ENCODE measurements around the gene RAPGEF4. TPM values are rescaled to one million over a fixed set of nuclear protein-coding genes. Genes with fewer than 3 reads are reported as not detected.

RAPGEF4 gene
- total RNA-seq, 2 experiments from 2014 or later, result 1.1 TPM

DNA sequence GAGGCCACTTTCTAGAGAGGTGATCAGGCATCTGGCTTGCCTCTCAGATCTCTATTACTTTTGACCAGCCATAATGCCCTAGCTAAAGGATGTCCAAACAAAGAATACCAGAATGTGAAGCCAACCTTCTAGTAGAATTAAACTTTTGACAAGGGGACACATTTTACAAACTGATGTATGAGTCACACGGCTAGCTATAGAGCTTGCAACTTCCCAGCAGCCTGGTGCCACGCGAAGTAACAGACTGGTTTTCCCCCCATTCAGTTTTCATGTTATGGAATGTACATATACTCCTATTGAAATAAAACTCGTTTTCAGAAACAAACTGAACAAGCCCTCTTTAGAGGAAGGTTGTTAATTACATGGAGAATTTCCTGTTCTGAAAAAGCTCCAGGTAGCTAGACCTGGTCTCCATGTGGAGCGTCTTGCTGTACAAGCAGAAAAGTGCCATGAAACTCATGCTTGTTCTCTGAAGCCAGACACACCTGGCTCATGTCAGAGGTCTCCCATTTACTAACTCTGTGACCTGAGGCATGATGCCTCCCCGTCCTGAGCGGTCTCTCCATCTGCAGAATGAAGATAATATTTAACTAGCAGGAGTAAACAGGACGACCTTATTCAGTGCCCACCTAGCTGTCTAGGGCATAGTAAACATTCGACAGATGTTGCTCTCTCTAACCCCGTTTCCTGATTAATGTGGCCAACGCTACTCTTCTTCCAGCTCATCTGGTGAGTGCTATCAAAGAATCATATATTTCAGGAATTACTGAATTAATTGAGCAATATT is 258.5 kb downstream of the RAPGEF4 start:
- Mint-ChIP-seq H3K4me1 (no peaks in the 10 kb centered on the region), H3K36me3 (no peaks in the 10 kb centered on the region), H3K9me3 (no peaks in the 10 kb centered on the region), H3K27ac (no peak overlapping the region), H3K4me3 (no peak overlapping the region), H3K27me3 (peaks cover 7% of the 10 kb centered on the region)
- DNase-seq (no peak), ATAC-seq (ENCODE audit: low read depth) (no peak)
- POLR2A ChIA-PET, result no interaction called here

- Mint-ChIP-seq H3K27ac (no peak overlapping the region), H3K27me3 (peaks cover 7% of the 10 kb centered on the region), H3K4me1 (no peaks in the 10 kb centered on the region), H3K9me3 (no peaks in the 10 kb centered on the region), H3K36me3 (no peaks in the 10 kb centered on the region), H3K4me3 (no peak overlapping the region)
- no peak for DNase-seq
- ATAC-seq (ENCODE audit: low read depth), result no peak
- POLR2A ChIA-PET, result no interaction called here
Measured at GRCh38 chr2:172994864-172995263, 259.2 kb downstream of the RAPGEF4 start.

GRCh38 chr2:172995323-172996244 is 259.9 kb downstream of the RAPGEF4 start:
- peaks cover 7% of the 10 kb centered on the region for H3K27me3 Mint-ChIP-seq
- POLR2A ChIA-PET, result no interaction called here
- ATAC-seq (ENCODE audit: low read depth) (no peak), DNase-seq (no peak)
- no peaks in the 10 kb centered on the region for H3K4me1 Mint-ChIP-seq
- no peaks in the 10 kb centered on the region for H3K9me3 Mint-ChIP-seq
- H3K27ac Mint-ChIP-seq, result no peak overlapping the region
- H3K36me3 Mint-ChIP-seq, result no peaks in the 10 kb centered on the region
- no peak overlapping the region for H3K4me3 Mint-ChIP-seq

DNA sequence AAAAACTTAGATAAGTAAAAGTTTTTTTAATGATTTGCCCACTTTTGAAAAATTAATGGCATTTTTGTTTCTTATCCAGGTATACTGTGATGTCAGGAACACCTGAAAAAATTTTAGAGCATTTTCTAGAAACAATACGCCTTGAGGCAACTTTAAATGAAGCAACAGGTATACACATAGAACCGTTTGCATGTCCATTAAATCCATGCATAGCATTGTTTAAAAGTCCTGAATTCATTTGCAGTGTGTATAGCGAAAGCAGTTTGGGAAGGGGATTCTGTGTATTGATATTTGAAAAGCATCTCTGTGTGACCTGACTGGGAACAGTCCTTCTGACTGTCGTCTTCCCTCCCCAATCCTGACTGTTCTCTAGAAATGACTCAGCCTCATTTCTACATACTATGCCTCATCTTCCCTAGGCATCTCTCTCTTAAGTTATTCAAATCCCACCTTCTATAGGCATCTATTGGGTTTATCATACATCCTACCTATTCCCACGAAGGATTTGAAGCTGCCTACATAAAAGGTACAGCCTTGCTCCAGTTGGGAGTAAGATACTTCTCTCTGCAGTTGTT is 260.8 kb downstream of the RAPGEF4 start:
- peaks cover 11% of the 10 kb centered on the region for H3K27me3 Mint-ChIP-seq
- ATAC-seq (ENCODE audit: low read depth) (no peak), DNase-seq (no peak)
- H3K4me3 Mint-ChIP-seq, result no peak overlapping the region
- no peak overlapping the region for H3K27ac Mint-ChIP-seq
- no peaks in the 10 kb centered on the region for H3K4me1 Mint-ChIP-seq
- POLR2A ChIA-PET, result no interaction called here
- H3K36me3 Mint-ChIP-seq, result no peaks in the 10 kb centered on the region
- no peaks in the 10 kb centered on the region for H3K9me3 Mint-ChIP-seq

DNA sequence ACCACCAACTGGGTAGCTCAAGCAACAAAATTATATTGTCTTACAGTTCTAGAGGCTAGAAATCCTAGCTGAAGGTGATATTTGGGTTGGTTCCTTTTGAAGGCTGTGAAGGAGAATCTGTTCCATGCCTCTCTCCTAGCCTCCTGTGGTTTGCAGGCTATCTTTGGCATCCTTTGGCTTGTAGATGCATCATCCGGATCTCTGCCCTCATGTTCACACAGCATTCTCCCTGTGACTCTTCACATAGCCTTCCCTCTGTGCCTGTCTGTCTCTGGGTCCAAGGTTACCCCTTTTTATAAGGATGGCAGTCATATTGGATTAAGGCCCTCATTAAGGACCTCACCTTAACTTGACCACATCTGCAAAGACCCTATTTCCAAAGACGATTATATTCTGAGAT is 261.4 kb downstream of the RAPGEF4 start:
- H3K4me3 Mint-ChIP-seq, result no peak overlapping the region
- no peak for ATAC-seq (ENCODE audit: low read depth)
- DNase-seq, result no peak
- H3K36me3 Mint-ChIP-seq, result no peaks in the 10 kb centered on the region
- H3K27ac Mint-ChIP-seq, result no peak overlapping the region
- POLR2A ChIA-PET, result no interaction called here
- no peaks in the 10 kb centered on the region for H3K9me3 Mint-ChIP-seq
- no peaks in the 10 kb centered on the region for H3K4me1 Mint-ChIP-seq
- peaks cover 11% of the 10 kb centered on the region for H3K27me3 Mint-ChIP-seq

GRCh38 chr2:172998547-172999272 is 263.1 kb downstream of the RAPGEF4 start:
- Mint-ChIP-seq H3K4me3 (no peak overlapping the region), H3K4me1 (no peaks in the 10 kb centered on the region), H3K27ac (no peak overlapping the region), H3K9me3 (no peaks in the 10 kb centered on the region), H3K36me3 (no peaks in the 10 kb centered on the region), H3K27me3 (peaks cover 11% of the 10 kb centered on the region)
- DNase-seq, result no peak
- no peak for ATAC-seq (ENCODE audit: low read depth)
- POLR2A ChIA-PET, result no interaction called here

DNA sequence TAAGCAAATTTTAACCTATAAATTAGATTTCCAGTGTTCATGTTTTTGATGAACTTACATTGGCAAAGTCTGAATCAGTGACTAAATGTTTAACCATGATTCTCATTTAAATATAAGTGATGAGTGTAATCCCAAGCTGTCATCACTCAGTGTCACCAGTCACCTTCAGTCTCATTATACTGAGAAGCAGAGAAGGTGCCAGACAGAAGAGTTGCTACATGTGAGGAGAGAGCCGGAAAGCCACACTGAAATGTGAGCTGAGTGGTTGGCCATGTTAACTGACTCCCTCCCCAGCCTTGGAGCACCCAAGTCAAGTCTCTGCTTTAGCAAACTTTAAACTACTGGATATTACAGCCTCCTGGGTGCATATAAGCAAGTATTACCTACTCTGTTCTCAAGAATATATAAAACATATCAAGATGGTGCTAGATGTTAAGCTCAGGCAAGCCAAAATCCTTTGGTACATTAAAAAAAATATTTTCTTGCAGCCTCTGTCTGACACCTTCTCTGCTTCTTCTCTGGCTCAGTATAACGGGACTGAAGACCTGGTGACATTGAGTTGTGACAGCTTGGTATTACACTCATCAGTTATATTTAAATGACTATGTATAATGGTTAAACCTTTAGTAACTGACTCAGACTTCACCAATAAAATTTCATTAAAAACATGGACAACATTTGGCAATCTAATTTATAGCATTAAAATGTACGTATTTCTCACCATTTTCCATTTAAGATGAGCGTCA is 264.2 kb downstream of the RAPGEF4 start:
- Mint-ChIP-seq H3K4me3 (no peak overlapping the region), H3K9me3 (no peaks in the 10 kb centered on the region), H3K36me3 (no peaks in the 10 kb centered on the region), H3K27me3 (peaks cover 11% of the 10 kb centered on the region), H3K27ac (no peak overlapping the region), H3K4me1 (no peaks in the 10 kb centered on the region)
- POLR2A ChIA-PET, result no interaction called here
- DNase-seq, result no peak
- no peak for ATAC-seq (ENCODE audit: low read depth)

DNA sequence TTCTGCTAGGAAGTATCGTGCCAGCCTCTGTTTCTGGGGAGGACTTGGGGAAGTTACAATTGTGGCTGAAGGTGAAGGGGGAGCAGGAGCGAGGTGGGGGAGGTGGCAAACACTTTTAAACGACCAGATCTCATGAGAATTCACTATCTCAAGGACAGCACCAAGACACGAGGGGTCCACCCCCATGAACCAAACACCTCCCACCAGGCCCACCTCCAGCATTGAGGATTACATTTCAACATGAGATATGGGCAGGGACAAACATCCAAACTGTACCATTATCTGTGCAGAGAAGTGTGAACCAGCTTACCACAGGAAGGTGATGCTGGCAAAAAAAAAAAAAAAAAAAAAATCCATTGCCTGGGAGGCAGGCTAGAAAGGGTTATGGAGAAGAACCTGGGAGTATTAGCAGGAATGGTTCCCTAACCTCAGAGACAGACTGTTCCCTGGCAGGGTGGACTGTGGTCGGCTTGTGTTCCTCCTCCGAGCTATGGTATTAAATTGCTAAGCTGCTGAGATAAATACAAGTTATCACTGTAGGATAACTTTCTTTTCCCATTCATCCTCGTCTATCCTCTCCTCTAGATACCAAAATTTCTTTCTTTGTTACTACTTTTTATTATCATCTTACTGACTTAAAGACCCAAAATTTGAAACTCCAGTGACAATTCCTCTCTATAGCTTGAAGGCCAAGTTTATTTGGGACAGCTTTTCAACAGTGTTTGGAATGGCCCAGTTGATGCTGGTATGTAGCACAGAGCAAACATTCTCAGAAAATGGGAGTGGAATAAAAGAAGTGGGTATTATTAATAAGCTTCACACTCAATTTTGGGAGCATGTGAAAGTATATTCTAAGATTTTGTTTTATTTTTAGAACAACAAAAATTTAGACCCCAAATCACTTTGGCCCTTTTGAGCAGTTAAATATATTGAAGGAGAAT is 266.3 kb downstream of the RAPGEF4 start:
- POLR2A ChIA-PET, result interaction anchor here (0.7 kb wide), 1 partner anchor 192 kb away, joined by 3 read pairs; no protein-coding TSS in a partner anchor
- no peak for ATAC-seq (ENCODE audit: low read depth)
- Mint-ChIP-seq H3K27ac (no peak overlapping the region), H3K9me3 (no peaks in the 10 kb centered on the region), H3K4me3 (no peak overlapping the region), H3K36me3 (no peaks in the 10 kb centered on the region), H3K4me1 (no peaks in the 10 kb centered on the region), H3K27me3 (peaks cover 10% of the 10 kb centered on the region)
- DNase-seq, result no peak

GRCh38 chr2:173002751-173003541 is 267.3 kb downstream of the RAPGEF4 start:
- H3K4me1 Mint-ChIP-seq, result no peaks in the 10 kb centered on the region

GRCh38 chr2:173008786-173009185 is 273.1 kb downstream of the RAPGEF4 start:
- Mint-ChIP-seq H3K27ac (no peak overlapping the region), H3K36me3 (no peaks in the 10 kb centered on the region), H3K4me1 (no peaks in the 10 kb centered on the region), H3K4me3 (no peak overlapping the region), H3K27me3 (peaks cover 8% of the 10 kb centered on the region), H3K9me3 (no peaks in the 10 kb centered on the region)
- no peak for ATAC-seq (ENCODE audit: low read depth)
- DNase-seq, result no peak
- POLR2A ChIA-PET, result no interaction called here

More at GRCh38 chr2:173002751-173003541, 267.3 kb downstream of the RAPGEF4 start:
- DNase-seq (no peak), ATAC-seq (ENCODE audit: low read depth) (no peak)
- no peak overlapping the region for H3K27ac Mint-ChIP-seq
- POLR2A ChIA-PET, result interaction anchor here (0.7 kb wide), 1 partner anchor 191 kb away, joined by 3 read pairs; no protein-coding TSS in a partner anchor
- H3K27me3 Mint-ChIP-seq, result peaks cover 11% of the 10 kb centered on the region
- no peaks in the 10 kb centered on the region for H3K36me3 Mint-ChIP-seq
- no peaks in the 10 kb centered on the region for H3K9me3 Mint-ChIP-seq
- no peak overlapping the region for H3K4me3 Mint-ChIP-seq

- H3K36me3 Mint-ChIP-seq, result no peaks in the 10 kb centered on the region
- POLR2A ChIA-PET, result no interaction called here
- H3K9me3 Mint-ChIP-seq, result no peaks in the 10 kb centered on the region
- H3K4me3 Mint-ChIP-seq, result no peak overlapping the region
- H3K27me3 Mint-ChIP-seq, result peaks cover 8% of the 10 kb centered on the region
- ATAC-seq (ENCODE audit: low read depth), result no peak
- no peaks in the 10 kb centered on the region for H3K4me1 Mint-ChIP-seq
- no peak overlapping the region for H3K27ac Mint-ChIP-seq
- DNase-seq, result no peak
Measured at GRCh38 chr2:173010233-173010632, 274.6 kb downstream of the RAPGEF4 start.

Measured in activated naive CD8-positive, alpha-beta T cell treated with anti-CD3 and anti-CD28 coated beads, Interleukin-2, amount 10 ng/mL, durations not matched to agents 7 days and 5 days (primary cell).